Measurements from ENCODE around the gene MAPK4. TPM values are rescaled to one million over a fixed set of nuclear protein-coding genes. Genes with fewer than 3 reads are reported as not detected.

MAPK4 gene
- total RNA-seq, 1 experiment from 2014 or later = 0.21 TPM

- Mint-ChIP-seq H3K36me3 (ENCODE audit: insufficient read depth, unreplicated experiment) (no peaks in the 10 kb centered on the region), H3K27me3 (ENCODE audit: insufficient read depth, unreplicated experiment) (no peaks in the 10 kb centered on the region), H3K4me3 (ENCODE audit: unreplicated experiment) (no peak overlapping the region), H3K27ac (ENCODE audit: low read depth, unreplicated experiment) (no peak overlapping the region), H3K9me3 (ENCODE audit: unreplicated experiment) (no peaks in the 10 kb centered on the region), H3K4me1 (ENCODE audit: insufficient read depth, unreplicated experiment) (no peaks in the 10 kb centered on the region)
- BruUV-seq (replicated peaks) = no TSS peak
- CTCF ChIA-PET = interaction anchor here (0.6 kb wide), 1 partner anchor 42 kb away, joined by 5 read pairs; no protein-coding TSS in a partner anchor
- no peak for TF ChIP-seq CTCF (IDR thresholded peaks at IDR 0.05; ENCODE audit: unreplicated experiment)
- no peak for DNase-seq (ENCODE audit: unreplicated experiment)
- POLR2A ChIA-PET = interaction anchor here (0.6 to 1.1 kb wide), 3 partner anchors 20 to 1076 kb away, joined by 3 read pairs; no protein-coding TSS in a partner anchor
- intact Hi-C loops (cut with micrococcal nuclease) = no loop called here
Observed at GRCh38 chr18:50651334-50651733, 91.4 kb downstream of the MAPK4 start.

- Mint-ChIP-seq H3K27me3 (ENCODE audit: insufficient read depth, unreplicated experiment) (no peaks in the 10 kb centered on the region), H3K4me3 (ENCODE audit: unreplicated experiment) (no peak overlapping the region), H3K4me1 (ENCODE audit: insufficient read depth, unreplicated experiment) (no peaks in the 10 kb centered on the region), H3K36me3 (ENCODE audit: insufficient read depth, unreplicated experiment) (no peaks in the 10 kb centered on the region), H3K9me3 (ENCODE audit: unreplicated experiment) (no peaks in the 10 kb centered on the region), H3K27ac (ENCODE audit: low read depth, unreplicated experiment) (no peak overlapping the region)
- DNase-seq (ENCODE audit: unreplicated experiment) = no peak
- ChIA-PET CTCF (no interaction called here), POLR2A (interaction anchor here (0.7 kb wide), 1 partner anchor 17 kb away, joined by 3 read pairs; no protein-coding TSS in a partner anchor)
- no TSS peak for BruUV-seq (replicated peaks)
- intact Hi-C loops (cut with micrococcal nuclease) = no loop called here
- TF ChIP-seq CTCF (IDR thresholded peaks at IDR 0.05; ENCODE audit: unreplicated experiment) = no peak
Observed at GRCh38 chr18:50653402-50654093, 93.7 kb downstream of the MAPK4 start.

DNA sequence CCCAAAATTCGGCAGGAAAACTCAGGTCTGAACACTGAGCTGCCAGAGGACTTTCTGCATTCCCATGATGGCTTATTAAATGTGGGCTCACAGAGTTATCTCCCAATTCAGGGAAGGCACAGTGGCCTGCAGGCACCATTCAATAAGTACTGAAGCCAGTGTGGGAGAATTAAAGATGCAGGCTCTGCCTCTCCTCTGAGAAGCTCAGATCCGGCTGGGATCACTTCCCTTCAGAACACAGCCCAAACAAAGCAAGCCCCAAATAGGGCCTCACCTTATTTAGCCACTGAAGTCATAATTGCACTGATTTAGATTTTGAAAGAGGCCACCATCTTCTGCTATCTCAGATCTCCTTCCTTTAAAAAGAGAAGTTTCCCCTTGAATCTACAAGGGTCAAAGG lies 94.3 kb downstream of the MAPK4 start:
- BruUV-seq (replicated peaks) = no TSS peak

More for the DNA sequence above, 94.3 kb downstream of the MAPK4 start:
- DNase-seq (ENCODE audit: unreplicated experiment) = no peak
- H3K4me3 Mint-ChIP-seq (ENCODE audit: unreplicated experiment) = no peak overlapping the region
- ChIA-PET CTCF (no interaction called here), POLR2A (no interaction called here)
- TF ChIP-seq CTCF (IDR thresholded peaks at IDR 0.05; ENCODE audit: unreplicated experiment) = no peak
- intact Hi-C loops (cut with micrococcal nuclease) = no loop called here
- peaks cover 3% of the 10 kb centered on the region for H3K4me1 Mint-ChIP-seq (ENCODE audit: insufficient read depth, unreplicated experiment)
- no peak overlapping the region for H3K27ac Mint-ChIP-seq (ENCODE audit: low read depth, unreplicated experiment)
- no peaks in the 10 kb centered on the region for H3K36me3 Mint-ChIP-seq (ENCODE audit: insufficient read depth, unreplicated experiment)
- no peaks in the 10 kb centered on the region for H3K27me3 Mint-ChIP-seq (ENCODE audit: insufficient read depth, unreplicated experiment)
- H3K9me3 Mint-ChIP-seq (ENCODE audit: unreplicated experiment) = no peaks in the 10 kb centered on the region
